ENCODE data around the gene TARP.

Gene TARP

DNA sequence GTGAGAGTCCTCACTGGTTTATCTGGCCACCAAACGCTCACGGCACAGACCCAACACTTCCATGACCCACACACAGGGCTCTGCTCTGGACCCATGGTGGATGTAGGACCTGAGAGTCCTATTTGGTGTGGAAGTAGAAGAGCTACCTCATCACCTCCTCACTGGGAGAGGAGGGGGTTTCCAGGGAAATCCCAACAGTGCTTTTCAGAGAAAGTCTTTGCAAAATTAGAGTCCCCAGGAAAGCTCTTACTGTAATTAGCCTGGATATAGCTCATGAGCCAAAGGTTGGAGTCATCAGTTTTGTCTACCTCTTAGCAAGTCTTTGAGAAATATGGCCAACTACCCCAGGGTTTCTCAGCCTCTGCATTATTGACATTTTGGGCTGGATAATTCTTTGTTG lies 34.7 kb upstream of the TARP start:
- no peak overlapping the region for H3K4me3 ChIP-seq (ENCODE audit: low read depth, low read length)
- no peak overlapping the region for H2BK12ac ChIP-seq (ENCODE audit: low read length)
- no peaks in the 10 kb centered on the region for H3K9me3 ChIP-seq (ENCODE audit: insufficient read depth, low read depth, low read length)
- no peak overlapping the region for H3K9ac ChIP-seq (ENCODE audit: low read length)
- H3K4me1 ChIP-seq (ENCODE audit: control insufficient read depth in 1 of 2, insufficient read depth in 2 of 2, low read length in 2 of 2): no peaks in the 10 kb centered on the region
- no peak overlapping the region for H3K4me2 ChIP-seq (ENCODE audit: low read length)
- no peak overlapping the region for H4K12ac ChIP-seq (ENCODE audit: low read depth, low read length)
- no peak overlapping the region for H3K18ac ChIP-seq (ENCODE audit: low read length)
- H3K14ac ChIP-seq (ENCODE audit: low read length): no peak overlapping the region
- H3K4ac ChIP-seq (ENCODE audit: low read depth, low read length): no peak overlapping the region
- no peak overlapping the region for H4K8ac ChIP-seq (ENCODE audit: low read depth, low read length)
- H3K36me3 ChIP-seq (ENCODE audit: control insufficient read depth in 1 of 2, insufficient read depth in 2 of 2, low read length in 2 of 2): no peaks in the 10 kb centered on the region
- H2BK120ac ChIP-seq (ENCODE audit: insufficient read depth, low read length, poor library complexity): no peak overlapping the region
- H2BK5ac ChIP-seq (ENCODE audit: low read depth, low read length, poor library complexity): no peak overlapping the region
- H2AFZ ChIP-seq (ENCODE audit: insufficient read depth, low read length, poor library complexity): no peak overlapping the region
- DNase-seq: peak in 1 of 2 donors; percentile 60
- no CpG with 5 or more reads among the region's 2 CpGs for WGBS (ENCODE audit: extremely low coverage, insufficient coverage, insufficient read length)
- H2AK5ac ChIP-seq (ENCODE audit: low read length): no peak overlapping the region
- no peak overlapping the region for H3K27ac ChIP-seq (ENCODE audit: low read depth, low read length)
- no peaks in the 10 kb centered on the region for H3K27me3 ChIP-seq (ENCODE audit: insufficient read depth, low read length)
- no peaks in the 10 kb centered on the region for H3K79me1 ChIP-seq (ENCODE audit: low read length)
- H4K91ac ChIP-seq (ENCODE audit: low read depth, low read length): no peak overlapping the region
- no peak overlapping the region for H3K23ac ChIP-seq (ENCODE audit: low read length)
- no peaks in the 10 kb centered on the region for H3K79me2 ChIP-seq (ENCODE audit: control insufficient read depth, insufficient read depth, low read length, poor library complexity)

DNA sequence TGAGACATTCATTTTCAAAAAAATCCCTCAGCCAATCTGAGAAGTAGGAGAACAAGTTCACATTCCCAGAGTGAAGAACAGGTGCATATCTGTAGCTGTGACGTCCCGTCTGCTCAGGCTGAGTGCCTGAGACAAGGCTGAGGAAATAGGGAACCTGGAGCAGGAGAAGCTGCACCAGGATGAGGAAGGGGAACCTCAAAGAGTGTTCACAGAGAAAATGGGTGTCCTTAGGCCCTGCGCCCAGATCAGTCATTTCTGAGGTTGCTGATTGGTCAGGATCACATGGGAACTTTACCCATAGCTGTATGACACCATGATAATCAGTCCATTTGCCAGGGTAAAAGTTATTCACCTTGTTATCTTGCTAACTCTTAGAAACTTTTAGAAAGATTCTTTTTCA lies 34.2 kb upstream of the TARP start:
- H3K4ac ChIP-seq (ENCODE audit: low read depth, low read length): no peak overlapping the region
- H3K27ac ChIP-seq (ENCODE audit: low read depth, low read length): no peak overlapping the region
- H2BK12ac ChIP-seq (ENCODE audit: low read length): no peak overlapping the region
- no peaks in the 10 kb centered on the region for H3K9me3 ChIP-seq (ENCODE audit: insufficient read depth, low read depth, low read length)
- no peak overlapping the region for H3K4me3 ChIP-seq (ENCODE audit: low read depth, low read length)
- no peak overlapping the region for H4K12ac ChIP-seq (ENCODE audit: low read depth, low read length)
- H3K36me3 ChIP-seq (ENCODE audit: control insufficient read depth in 1 of 2, insufficient read depth in 2 of 2, low read length in 2 of 2): no peaks in the 10 kb centered on the region
- H2AK5ac ChIP-seq (ENCODE audit: low read length): no peak overlapping the region
- H3K4me1 ChIP-seq (ENCODE audit: control insufficient read depth in 1 of 2, insufficient read depth in 2 of 2, low read length in 2 of 2): no peaks in the 10 kb centered on the region
- no peaks in the 10 kb centered on the region for H3K79me2 ChIP-seq (ENCODE audit: control insufficient read depth, insufficient read depth, low read length, poor library complexity)
- H3K14ac ChIP-seq (ENCODE audit: low read length): no peak overlapping the region
- no peak overlapping the region for H3K18ac ChIP-seq (ENCODE audit: low read length)
- H3K23ac ChIP-seq (ENCODE audit: low read length): no peak overlapping the region
- no peak overlapping the region for H3K4me2 ChIP-seq (ENCODE audit: low read length)
- no peak overlapping the region for H4K91ac ChIP-seq (ENCODE audit: low read depth, low read length)
- no peak overlapping the region for H2AFZ ChIP-seq (ENCODE audit: insufficient read depth, low read length, poor library complexity)
- no peak overlapping the region for H2BK120ac ChIP-seq (ENCODE audit: insufficient read depth, low read length, poor library complexity)
- H3K9ac ChIP-seq (ENCODE audit: low read length): no peak overlapping the region
- H3K79me1 ChIP-seq (ENCODE audit: low read length): no peaks in the 10 kb centered on the region
- WGBS (ENCODE audit: extremely low coverage, insufficient coverage, insufficient read length): no CpG with 5 or more reads among the region's 3 CpGs
- H4K8ac ChIP-seq (ENCODE audit: low read depth, low read length): no peak overlapping the region
- no peak overlapping the region for H2BK5ac ChIP-seq (ENCODE audit: low read depth, low read length, poor library complexity)
- no peaks in the 10 kb centered on the region for H3K27me3 ChIP-seq (ENCODE audit: insufficient read depth, low read length)
- peak in 1 of 2 donors; percentile 31 for DNase-seq

DNA sequence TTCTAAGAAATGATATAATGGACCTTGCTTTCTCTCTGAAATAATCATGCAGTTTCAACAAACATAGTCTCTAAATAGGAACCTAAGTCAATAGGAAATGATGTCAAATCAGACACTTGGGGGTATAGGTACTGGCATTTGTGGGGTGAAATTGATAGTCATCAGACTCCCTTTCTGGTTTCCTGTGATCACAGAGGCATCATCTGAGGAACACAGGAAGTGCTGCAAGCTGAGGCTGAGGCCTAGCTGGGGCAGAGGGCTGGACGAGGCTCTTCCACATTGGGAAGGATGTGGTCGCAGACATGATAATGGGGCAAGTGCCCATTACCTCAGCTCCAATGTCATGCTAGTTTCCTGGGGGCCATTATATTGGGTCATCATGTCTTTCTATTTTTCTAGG lies 33.5 kb upstream of the TARP start:
- H3K9me3 ChIP-seq (ENCODE audit: insufficient read depth, low read depth, low read length): no peaks in the 10 kb centered on the region

DNA sequence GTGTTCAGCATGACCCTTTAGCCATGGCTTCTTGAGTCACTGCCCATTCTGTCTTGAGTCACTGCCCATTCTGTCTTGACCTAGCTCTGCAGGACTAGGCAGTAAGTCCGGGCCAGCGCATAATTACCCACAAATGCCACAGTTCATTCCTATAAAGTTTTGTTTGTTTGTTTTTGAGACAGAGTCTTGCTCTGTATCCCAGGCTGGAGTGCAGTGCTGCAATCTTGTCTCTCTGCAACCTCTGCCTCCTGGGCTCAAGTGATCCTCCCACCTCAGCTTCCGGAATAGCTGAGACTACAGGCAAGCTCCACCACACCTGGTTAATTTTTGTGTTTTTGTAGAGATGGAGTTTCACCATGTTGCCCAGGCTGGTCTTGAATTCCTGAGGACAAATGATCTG lies 32.7 kb upstream of the TARP start:
- no CpG with 5 or more reads among the region's 3 CpGs for WGBS (ENCODE audit: extremely low coverage, insufficient coverage, insufficient read length)
- Histone ChIP-seq H2BK120ac (ENCODE audit: insufficient read depth, low read length, poor library complexity) (no peak overlapping the region), H3K4me1 (ENCODE audit: control insufficient read depth in 1 of 2, insufficient read depth in 2 of 2, low read length in 2 of 2) (no peaks in the 10 kb centered on the region), H2AFZ (ENCODE audit: insufficient read depth, low read length, poor library complexity) (no peak overlapping the region), H3K27ac (ENCODE audit: low read depth, low read length) (no peak overlapping the region), H3K36me3 (ENCODE audit: control insufficient read depth in 1 of 2, insufficient read depth in 2 of 2, low read length in 2 of 2) (no peaks in the 10 kb centered on the region), H3K79me1 (ENCODE audit: low read length) (no peaks in the 10 kb centered on the region), H3K79me2 (ENCODE audit: control insufficient read depth, insufficient read depth, low read length, poor library complexity) (no peaks in the 10 kb centered on the region), H4K91ac (ENCODE audit: low read depth, low read length) (no peak overlapping the region), H2BK12ac (ENCODE audit: low read length) (no peak overlapping the region), H3K18ac (ENCODE audit: low read length) (no peak overlapping the region), H2BK5ac (ENCODE audit: low read depth, low read length, poor library complexity) (no peak overlapping the region), H3K9ac (ENCODE audit: low read length) (no peak overlapping the region), H3K23ac (ENCODE audit: low read length) (no peak overlapping the region), H3K4ac (ENCODE audit: low read depth, low read length) (no peak overlapping the region), H3K27me3 (ENCODE audit: insufficient read depth, low read length) (no peaks in the 10 kb centered on the region), H3K14ac (ENCODE audit: low read length) (no peak overlapping the region), H3K4me2 (ENCODE audit: low read length) (no peak overlapping the region), H3K4me3 (ENCODE audit: low read depth, low read length) (no peak overlapping the region), H3K9me3 (ENCODE audit: insufficient read depth, low read depth, low read length) (no peaks in the 10 kb centered on the region), H4K12ac (ENCODE audit: low read depth, low read length) (no peak overlapping the region), H2AK5ac (ENCODE audit: low read length) (no peak overlapping the region), H4K8ac (ENCODE audit: low read depth, low read length) (no peak overlapping the region)
- peak; percentile 72 to 86 for DNase-seq

More for the DNA sequence above, 33.5 kb upstream of the TARP start:
- no peak overlapping the region for H2AK5ac ChIP-seq (ENCODE audit: low read length)
- H3K36me3 ChIP-seq (ENCODE audit: control insufficient read depth in 1 of 2, insufficient read depth in 2 of 2, low read length in 2 of 2): no peaks in the 10 kb centered on the region
- no peak overlapping the region for H3K14ac ChIP-seq (ENCODE audit: low read length)
- H3K4me1 ChIP-seq (ENCODE audit: control insufficient read depth in 1 of 2, insufficient read depth in 2 of 2, low read length in 2 of 2): no peaks in the 10 kb centered on the region
- H2AFZ ChIP-seq (ENCODE audit: insufficient read depth, low read length, poor library complexity): no peak overlapping the region
- H3K4me3 ChIP-seq (ENCODE audit: low read depth, low read length): no peak overlapping the region
- no peak overlapping the region for H3K9ac ChIP-seq (ENCODE audit: low read length)
- no peak overlapping the region for H3K4ac ChIP-seq (ENCODE audit: low read depth, low read length)
- no peak overlapping the region for H4K12ac ChIP-seq (ENCODE audit: low read depth, low read length)
- no peak overlapping the region for H2BK12ac ChIP-seq (ENCODE audit: low read length)
- H2BK5ac ChIP-seq (ENCODE audit: low read depth, low read length, poor library complexity): no peak overlapping the region
- no peak overlapping the region for H2BK120ac ChIP-seq (ENCODE audit: insufficient read depth, low read length, poor library complexity)
- H3K27me3 ChIP-seq (ENCODE audit: insufficient read depth, low read length): no peaks in the 10 kb centered on the region
- H4K91ac ChIP-seq (ENCODE audit: low read depth, low read length): no peak overlapping the region
- no peak overlapping the region for H3K23ac ChIP-seq (ENCODE audit: low read length)
- WGBS (ENCODE audit: extremely low coverage, insufficient coverage, insufficient read length): no CpG with 5 or more reads among the region's 2 CpGs
- no peaks in the 10 kb centered on the region for H3K79me2 ChIP-seq (ENCODE audit: control insufficient read depth, insufficient read depth, low read length, poor library complexity)
- no peak overlapping the region for H3K4me2 ChIP-seq (ENCODE audit: low read length)
- H3K27ac ChIP-seq (ENCODE audit: low read depth, low read length): no peak overlapping the region
- H3K79me1 ChIP-seq (ENCODE audit: low read length): no peaks in the 10 kb centered on the region
- H3K18ac ChIP-seq (ENCODE audit: low read length): no peak overlapping the region
- H4K8ac ChIP-seq (ENCODE audit: low read depth, low read length): no peak overlapping the region
- no peak for DNase-seq
